ENCODE data around the gene SLC9A3.
"Not testable (repeated sequence)": the region's sequence is repeated elsewhere in the genome, so short reads cannot be mapped to it uniquely, and the experiment has no call there.

The SLC9A3 gene

GRCh38 chr5:524234-524972, at the start of gene SLC9A3:
TSS of gene SLC9A3 (minus strand) at chr5:524449.
- DNase-seq, result no peak

- no peak for DNase-seq
Observed at GRCh38 chr5:573976-574375, 49.7 kb upstream of the SLC9A3 start.

DNA sequence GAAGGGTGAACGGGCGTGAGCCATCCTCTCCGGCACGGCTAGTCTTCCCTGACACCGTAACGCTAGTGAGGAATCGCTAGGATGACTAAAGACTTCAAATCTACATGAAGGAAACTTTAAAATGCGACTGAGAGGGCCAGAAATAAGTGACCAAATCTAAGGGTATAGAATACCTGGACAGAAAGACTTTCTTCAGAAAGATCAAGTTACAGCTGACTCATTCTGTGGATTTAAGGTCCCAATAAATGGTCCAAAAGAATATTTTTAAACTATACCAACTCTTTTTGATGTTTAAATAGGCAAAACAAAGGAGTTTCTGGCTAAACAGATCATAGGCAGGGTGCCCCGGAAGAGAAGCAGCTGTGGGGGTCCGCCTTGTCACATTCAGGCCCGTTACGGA, 49.0 kb upstream of the SLC9A3 start:
- no peak for DNase-seq

GRCh38 chr5:572398-573019, 48.3 kb upstream of the SLC9A3 start:
- DNase-seq, result no peak

DNA sequence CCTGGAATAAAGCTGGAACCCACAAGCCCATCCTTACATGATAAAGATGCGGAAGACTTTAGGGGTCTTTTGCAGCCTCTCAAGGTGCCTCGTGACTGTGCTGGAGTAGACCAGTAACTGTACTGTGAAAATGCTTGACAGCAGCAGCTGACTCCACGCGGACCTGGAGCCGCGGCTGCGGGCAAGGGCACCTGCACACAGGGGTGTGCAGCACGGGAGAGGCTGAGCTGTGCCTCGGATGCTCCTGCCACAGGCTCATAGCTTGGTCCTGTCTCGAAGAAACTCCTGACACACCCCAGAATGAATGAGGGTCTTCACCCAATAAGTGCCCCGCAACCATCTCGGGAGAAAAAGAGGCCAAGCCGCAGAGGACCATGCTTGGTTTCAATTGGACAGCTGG, 47.5 kb upstream of the SLC9A3 start:
- DNase-seq, result no peak

GRCh38 chr5:570886-571285, 46.6 kb upstream of the SLC9A3 start:
- DNase-seq, result no peak

DNA sequence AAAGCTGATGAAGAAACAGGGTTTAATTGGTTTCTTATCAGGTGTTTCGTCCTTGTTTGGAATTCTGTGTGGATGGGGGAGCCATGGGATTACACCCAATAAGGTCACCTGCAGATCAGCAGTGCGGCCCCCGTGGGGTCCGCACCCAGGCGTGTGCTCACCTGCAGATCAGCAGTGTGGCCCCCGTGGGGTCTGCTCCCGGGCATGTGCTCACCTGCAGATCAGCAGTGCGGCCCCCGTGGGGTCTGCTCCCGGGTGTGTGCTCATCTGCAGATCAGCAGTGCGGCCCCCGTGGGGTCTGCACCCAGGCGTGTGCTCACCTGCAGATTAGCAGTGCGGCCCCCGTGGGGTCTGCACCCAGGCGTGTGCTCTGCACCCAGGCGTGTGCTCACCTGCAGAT, 46.2 kb upstream of the SLC9A3 start:
- DNase-seq, result no peak

GRCh38 chr5:569868-570361, 45.7 kb upstream of the SLC9A3 start:
- DNase-seq, result no peak

- no peak for DNase-seq
Observed at GRCh38 chr5:569358-569867, 45.2 kb upstream of the SLC9A3 start.

DNA sequence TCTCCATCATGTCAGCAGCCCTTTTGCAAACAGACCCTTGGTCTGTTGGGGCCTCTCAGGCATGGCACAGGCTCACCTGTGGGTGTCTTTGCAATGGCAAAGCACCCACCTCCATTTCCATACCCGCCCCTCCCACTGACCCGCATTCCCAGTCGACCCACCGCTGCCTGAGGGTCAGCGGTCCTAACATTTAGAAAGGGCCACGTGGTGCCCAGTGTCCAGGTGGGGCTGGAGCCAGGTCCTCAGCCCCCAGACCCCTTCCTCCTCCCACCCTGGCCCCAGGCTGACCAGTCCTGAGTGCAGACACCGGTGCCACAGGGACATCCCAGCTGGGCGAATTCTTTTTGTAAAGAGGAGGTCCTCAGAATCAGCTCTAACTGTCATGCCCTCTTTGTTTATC, 44.6 kb upstream of the SLC9A3 start:
- no peak for DNase-seq

DNA sequence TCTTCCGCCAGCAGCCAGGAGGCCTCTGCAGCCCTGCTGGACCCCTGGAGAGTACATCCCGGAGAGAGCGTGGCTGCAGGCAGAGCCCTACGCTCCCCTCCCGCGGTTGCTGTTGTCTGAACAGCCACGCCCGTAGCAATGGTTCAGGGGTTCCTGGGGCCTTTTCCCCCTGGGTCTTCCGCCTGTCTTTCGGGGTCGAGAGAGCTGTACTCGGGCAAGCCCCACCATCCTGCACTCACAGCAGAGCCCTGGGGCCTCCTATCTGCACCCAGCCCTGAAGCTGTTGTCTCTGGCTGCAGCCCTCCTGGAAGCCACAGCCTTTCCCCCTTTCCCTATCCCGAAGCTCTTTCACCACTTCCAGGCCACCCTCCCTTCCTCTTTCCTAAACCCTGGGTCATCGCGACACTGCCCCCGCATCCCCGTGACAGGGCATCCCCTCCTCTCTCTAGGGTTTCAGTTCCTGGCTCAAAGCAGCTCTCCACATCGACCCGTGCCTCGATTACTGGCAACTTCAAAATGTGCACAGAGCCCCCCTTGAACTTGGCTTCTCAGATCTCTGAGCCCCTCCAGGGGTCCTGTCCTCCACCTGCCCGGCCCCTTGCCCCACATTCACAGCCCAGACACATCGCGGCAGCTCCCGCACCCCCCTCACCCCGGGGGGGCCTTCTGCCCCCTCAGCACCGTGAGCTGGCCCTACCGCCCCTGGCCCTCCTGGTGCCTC, 44.0 kb upstream of the SLC9A3 start:
- no peak for DNase-seq

DNA sequence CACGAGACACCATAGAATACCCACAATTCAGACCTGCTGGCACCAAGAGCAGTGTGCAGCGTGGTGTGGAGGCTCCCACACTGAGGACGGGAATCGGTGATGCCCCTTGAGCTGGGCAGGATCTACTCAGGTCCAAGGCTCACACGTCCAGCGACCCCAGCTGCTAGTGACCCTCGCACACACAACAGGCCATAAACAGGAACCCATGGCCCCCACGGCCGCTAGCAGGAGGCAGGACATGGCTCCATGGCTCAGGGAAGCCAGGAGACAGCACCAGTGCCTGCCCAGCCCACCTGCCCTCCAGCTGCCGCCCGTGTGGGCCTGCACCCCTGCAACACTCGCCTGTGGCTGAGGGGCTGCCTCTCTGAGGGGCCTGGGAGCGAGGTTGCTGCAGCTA, 43.4 kb upstream of the SLC9A3 start:
- no peak for DNase-seq

DNA sequence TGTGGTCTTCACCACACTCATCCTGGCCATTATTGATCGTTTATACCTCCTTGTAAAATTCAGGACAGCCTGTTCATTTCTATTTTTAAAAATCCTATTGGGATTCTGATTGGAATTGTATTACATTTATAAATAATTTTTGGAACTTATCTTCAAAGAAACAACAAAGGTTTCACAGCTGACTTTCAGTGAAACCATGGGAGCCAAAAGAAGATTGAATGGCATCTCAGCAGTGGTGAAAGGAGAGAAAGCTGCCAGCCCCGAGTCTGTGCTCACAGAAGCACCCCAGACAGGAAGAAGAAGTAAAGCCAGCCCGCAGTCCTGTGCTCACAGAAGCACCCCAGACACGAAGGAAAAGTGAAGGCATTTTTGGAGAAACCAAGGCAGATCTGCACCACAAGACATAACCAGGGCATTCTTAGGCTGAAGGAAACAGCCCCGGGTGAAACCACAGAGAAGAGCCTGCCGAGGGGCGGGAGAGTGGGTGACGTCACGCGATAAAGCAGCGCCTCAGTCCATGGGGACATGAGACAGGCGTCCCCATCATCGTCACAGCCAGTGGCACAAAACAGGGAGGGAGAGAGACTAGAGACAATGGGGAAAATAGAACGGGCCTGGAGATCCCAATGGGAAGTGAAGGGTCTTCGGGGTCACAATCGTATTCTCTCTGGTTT, 42.5 kb upstream of the SLC9A3 start:
- no peak for DNase-seq

GRCh38 chr5:565782-566440, 41.7 kb upstream of the SLC9A3 start:
- no peak for DNase-seq

DNA sequence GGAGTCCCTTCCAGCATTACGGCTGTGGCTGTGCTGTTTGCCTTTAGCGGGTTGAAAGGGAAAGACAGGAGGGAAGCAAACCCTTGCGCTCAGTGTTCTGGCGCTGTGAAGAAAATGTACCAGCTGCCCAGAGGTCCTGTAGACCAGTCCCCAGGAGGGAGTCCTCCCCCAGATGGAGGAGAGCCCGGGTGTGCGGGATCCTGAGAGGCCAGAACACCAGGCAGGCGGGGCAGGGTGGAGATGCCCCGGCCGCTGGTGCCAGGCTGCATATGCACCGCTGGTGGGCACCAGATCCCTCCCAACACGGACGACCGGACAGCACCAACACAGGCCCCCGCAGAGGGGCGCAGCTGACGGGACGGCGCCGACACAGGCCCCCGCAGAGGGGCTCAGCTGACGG, 37.2 kb upstream of the SLC9A3 start:
- no peak for DNase-seq

GRCh38 chr5:560792-561166, 36.5 kb upstream of the SLC9A3 start:
- no peak for DNase-seq

DNA sequence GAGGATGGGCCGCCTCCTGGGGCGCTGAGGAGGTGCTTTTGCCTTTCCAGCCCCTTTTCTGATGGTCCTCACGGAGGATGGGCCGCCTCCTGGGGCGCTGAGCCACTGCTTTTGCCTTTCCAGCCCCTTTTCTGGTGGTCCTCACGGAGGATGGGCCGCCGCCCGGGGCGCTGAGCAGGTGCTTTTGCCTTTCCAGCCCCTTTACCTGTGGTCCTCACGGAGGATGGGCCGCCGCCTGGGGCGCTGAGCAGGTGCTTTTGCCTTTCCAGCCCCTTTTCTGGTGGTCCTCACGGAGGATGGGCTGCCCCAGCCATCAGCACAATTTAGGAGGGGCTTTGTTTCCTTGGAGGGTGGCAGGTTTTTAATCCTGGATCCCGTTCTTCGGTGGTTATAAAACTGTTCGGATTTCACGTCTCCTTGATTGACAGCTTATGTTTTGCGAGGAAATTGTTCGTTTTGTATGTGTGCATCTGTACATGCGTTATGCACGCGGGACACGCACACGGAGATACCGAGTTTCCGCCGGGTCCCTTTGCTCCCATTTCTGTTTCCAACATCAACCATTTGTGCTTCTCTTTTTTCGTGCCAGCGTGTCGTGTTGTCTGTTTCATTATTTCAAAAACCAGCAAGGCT, 34.7 kb upstream of the SLC9A3 start:
- DNase-seq, result no peak

GRCh38 chr5:558326-558725, 34.1 kb upstream of the SLC9A3 start:
- no peak for DNase-seq

DNA sequence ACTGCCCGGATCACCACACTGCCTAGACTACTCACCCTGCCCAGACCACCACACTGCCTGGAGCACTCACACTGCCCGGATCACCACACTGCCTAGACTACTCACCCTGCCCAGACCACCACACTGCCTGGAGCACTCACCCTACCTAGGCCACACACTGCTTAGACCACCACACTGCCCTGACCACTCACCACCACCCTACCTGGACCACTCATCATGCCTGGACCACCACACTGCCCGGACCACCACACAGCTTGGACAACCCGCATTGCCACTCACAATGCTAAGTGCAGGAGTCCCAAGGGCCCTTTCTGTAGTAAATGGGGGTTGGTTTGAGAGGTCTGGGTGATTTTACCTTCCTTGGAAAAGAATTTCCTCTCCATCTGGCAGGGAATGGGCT, 33.7 kb upstream of the SLC9A3 start:
- DNase-seq, result not testable (repeated sequence)

- DNase-seq, result no peak
Observed at GRCh38 chr5:556909-557441, 32.7 kb upstream of the SLC9A3 start.

GRCh38 chr5:555058-555623, 30.9 kb upstream of the SLC9A3 start:
- no peak for DNase-seq
